HG03025 (cell line): ENCODE measurements around the gene PTRH1.

Source experiments
- ATAC-seq: cut with Tn5 transposase; IDR thresholded peaks from one replicate; pipeline ENCODE4 v1.9.1; 2021; ENCODE audit warnings: mild to moderate bottlenecking, moderate library complexity; ENCODE audit not compliant: unreplicated experiment, low FRiP score

The PTRH1 gene

DNA sequence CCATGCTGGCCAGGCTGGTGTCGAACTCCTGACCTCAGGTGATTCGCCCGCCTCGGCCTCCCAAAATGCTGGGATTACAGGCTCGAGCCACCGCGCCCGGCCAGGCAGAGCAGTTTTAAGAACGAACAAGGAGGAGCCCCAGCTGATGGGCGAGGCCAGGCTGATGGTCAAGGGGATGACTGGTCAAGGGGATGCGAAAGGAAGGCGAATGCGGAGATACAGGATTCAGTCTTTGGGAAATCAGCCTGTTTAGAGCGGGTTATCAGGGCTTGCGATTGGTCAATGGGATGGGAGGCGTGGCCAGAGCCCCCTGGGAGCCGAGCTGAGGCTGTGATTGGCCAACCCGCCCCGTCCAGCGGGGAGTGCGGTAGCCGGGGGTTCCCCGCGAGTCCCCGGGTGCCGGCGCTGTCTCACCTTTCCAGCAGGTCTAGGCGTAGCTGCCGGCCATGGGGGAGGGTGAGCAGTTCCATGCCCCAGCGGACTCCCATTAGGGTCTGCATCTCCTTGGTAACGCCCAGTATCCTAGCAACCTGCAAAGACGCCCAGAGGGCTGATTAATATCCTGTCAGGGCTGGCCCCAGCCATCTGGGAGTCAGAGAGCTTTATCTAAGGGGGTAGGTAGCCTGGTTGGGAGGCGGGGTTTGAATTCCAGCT, 27.1 kb upstream of the PTRH1 start:
- ATAC-seq = no peak

DNA sequence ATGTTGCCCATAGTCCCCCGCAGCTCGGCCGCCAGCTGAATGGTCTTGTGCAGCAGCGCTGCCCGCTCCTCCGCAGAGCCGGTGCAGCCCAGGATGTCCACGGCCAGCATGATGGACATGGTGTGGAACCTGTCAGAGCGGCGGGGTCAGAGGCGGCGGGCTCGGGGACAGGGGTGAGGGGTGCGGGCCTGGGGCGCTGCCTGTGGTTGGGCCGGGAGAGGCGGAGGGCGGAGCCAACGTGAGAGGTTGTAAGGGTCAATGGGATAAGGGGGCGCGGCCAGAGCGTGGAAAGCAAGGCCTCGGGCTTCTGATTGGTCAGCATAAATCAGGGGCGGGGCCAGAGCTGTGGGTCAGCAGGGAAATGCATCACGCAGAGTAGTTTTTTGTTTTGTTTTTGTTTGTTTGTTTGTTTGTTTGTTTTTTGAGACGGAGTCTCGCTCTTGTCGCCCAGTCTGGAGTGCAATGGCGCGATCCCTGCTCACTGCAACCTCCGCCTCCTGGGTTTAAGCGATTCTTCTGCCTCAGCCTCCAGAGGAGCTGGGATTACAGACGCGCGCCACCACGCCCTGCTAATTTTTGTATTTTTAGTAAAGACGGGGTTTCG, 26.5 kb upstream of the PTRH1 start:
- ATAC-seq = no peak

DNA sequence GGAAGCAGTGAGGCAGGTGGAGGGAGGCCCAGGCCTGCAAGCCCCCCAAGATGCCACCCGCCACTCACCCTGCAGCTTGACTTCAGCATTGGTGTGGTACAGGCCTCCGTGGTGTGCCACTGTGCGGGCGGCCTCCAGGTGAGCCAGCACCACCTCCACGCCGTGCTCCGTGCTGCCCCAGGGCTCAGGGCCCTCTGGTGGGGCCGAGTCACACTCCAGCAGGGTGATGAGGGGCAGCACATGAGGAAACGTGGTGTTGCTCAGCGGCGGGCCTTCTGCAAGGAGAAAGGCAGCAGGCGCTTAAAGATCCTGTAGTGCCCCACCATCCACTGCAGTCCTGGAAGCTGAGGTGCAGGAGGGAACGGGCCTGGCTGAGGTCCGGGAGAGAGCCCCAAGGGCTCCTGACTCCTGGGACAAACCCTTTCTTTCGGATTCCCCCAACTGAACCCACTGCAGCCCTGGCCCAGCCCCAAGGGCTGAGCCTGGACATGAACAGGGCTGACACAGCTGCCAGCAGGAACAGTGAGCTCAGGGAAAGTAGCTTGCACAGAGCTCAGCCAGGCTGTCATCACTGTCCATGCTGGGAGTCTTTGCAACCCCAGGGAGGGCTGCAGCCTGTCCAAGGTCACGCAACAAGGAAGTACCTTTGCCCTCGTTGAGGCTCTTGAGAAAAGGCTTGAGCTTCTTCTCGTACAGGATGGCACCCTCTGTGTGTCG, 24.3 kb upstream of the PTRH1 start:
- no peak for ATAC-seq

DNA sequence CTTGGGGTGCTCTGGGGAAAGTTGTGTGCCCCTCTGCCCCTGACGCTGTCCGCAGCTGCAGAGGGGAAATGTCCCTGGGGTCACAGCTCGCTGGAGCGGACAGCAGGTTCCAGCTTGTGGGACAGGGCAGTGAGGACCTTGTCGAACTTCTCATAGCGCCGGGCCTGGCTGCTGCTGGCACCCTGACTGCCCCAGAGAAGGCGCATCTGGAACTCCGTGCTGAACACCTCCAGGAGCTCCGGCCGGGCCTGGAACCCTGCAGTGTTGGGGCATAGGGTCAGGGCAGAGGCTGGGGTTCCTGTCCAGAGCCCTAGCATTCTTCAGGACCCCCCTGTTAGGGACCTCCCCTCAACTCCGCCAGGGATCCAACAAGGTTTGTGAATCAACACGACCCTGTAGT, 23.2 kb upstream of the PTRH1 start:
- ATAC-seq = no peak

DNA sequence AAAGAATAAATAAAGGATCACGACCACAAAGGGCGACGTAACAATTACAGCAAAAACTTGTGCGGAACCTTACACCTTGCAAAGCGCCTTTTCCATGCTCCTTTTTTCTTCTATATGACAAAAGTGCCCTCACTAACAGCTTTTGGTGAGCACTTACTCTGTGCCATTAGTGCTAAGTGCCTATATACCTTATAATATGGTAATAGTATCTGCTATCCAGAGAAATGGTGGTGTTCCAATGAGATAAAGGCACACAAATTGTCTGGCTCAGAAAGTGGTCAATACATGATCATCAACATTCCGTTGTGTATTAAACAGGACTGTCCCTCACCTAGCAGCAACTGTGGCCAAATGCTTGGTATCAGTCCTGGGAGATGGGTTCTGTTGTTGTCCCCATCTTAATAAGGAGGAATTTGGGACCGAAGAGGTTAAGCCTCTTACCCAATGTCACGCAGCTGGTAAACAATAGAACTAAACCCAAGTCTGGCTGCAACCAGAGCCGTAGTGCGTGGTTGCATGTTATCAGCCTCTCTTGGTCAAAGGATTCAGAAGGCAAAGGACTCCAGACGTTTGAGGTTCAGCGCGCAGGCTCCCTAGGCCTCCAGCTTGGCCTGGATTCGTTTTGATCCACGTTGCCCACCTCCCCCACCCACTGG, 20.2 kb upstream of the PTRH1 start:
- no peak for ATAC-seq

GRCh38 chr9:127734747-127735529, 19.5 kb upstream of the PTRH1 start, which contains the start of gene TOR2A:
Gene TOR2A (minus strand): TSS chr9:127735294. CDS start chr9:127735270, 24 bp downstream.
- peak; percentile 64 for ATAC-seq

DNA sequence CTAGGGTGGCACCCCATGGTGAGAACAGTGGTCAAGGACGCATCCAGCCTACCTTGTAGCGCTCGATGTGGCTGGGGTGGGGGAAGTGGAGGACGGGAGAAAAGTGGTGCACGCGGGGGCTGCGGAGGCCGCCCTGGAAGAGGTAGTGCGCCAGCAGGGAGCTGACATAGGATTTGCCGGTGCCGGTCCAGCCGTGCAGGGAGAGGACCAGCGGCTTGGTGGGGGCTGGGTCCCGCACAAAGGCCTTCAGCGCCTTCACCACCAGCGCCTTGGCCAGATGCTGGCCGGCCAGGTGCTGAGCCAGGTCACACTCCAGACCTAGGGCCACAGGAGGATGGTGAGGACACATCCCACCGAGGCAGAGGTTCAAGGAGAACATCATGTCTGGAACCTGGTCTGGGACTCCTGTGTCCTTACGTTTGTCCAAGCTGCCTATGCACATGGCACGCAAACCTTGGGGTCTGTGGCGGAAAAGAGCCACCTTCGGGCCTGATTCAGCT, 18.8 kb upstream of the PTRH1 start:
- ATAC-seq = no peak

- no peak for ATAC-seq
Measured at GRCh38 chr9:127733614-127734013, 18.2 kb upstream of the PTRH1 start.

- ATAC-seq = no peak
Measured at GRCh38 chr9:127732444-127732843, 17.0 kb upstream of the PTRH1 start.

- ATAC-seq = no peak
Measured at GRCh38 chr9:127731938-127732337, 16.5 kb upstream of the PTRH1 start.

GRCh38 chr9:127730799-127731410, 15.4 kb upstream of the PTRH1 start:
- ATAC-seq = no peak

DNA sequence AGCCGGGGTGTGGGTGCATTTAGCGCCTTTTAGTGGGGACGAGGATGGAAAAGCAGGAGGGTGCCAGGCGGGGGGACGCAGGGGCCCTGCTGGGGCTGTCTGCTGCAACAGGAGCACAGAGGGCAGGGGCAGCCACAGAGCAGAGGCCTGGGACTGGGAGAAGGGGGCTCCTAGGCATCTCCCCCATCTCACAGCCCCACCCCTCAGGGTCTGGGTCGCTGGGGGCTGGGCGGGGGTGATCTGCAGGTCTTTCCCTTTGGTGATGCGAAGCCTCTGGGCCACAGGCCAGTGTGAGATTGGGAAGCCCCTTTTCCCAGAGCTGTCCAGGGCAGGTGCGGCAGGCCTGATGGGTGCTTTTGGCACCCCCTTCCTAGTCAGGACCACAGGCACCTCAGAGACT, 14.8 kb upstream of the PTRH1 start:
- no peak for ATAC-seq

GRCh38 chr9:127729522-127730256, 14.2 kb upstream of the PTRH1 start:
- ATAC-seq = no peak

DNA sequence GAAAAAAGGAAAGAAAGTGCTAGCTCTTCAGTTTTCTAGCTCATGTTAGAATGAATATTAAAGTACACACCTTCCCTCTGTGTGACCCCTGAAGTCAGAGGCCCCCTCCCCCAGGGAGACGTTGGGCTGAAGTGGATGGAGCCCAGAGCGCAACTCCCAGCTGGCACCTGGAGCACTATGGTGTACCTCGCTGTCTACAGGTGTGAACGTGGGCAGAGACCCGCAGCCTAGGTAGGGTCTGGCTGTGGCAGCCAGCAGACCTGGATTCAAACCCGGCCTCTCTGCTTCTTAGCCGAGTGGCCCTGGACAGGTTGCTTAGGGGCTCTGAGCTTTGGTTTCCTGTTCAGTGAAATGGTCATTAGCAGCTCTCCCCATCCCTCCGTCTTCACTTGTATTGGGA, 13.3 kb upstream of the PTRH1 start:
- no peak for ATAC-seq

DNA sequence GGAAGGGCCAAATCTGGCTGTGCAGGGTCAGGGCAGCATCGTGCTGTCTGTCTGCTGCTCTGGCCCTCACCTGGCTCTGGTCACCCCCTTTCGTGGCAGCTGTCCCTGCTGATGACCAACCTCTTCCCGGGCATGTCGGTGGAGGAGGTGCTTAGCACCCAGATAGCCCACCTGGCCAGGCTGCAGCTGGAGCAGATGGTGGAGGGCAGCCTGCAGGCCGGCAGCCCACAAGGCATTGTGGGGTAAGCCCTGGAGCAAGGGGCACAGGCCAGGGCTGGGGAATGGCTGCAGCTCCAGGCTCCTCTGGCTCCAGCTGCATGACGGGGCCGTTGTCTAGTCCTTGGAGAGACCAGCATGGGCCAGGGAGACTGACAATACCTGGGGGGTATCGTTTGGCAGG, 11.4 kb upstream of the PTRH1 start:
- ATAC-seq = no peak

- no peak for ATAC-seq
Measured at GRCh38 chr9:127724012-127724411, 8.5 kb upstream of the PTRH1 start.

GRCh38 chr9:127723444-127723843, 8.0 kb upstream of the PTRH1 start:
- ATAC-seq = no peak

DNA sequence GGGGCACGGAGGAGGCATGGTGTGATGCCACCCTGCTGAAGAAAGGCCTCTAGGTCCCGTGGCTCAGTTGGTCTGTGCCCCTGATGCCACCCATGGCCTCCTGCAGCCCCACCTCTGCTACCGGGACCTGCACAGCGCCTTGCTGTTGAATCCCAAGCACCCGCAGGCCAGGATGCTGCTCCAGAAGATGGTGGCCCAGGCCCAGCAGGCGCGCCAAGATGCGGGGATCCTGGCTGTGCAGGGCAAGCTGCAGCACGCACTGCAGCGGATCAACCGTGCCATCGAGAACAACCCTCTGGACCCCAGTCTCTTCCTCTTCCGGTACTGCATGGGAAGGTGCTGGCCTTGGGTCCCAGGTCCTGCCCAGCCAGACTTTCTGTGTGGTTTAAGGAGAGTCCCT, 7.5 kb upstream of the PTRH1 start:
- no peak for ATAC-seq

DNA sequence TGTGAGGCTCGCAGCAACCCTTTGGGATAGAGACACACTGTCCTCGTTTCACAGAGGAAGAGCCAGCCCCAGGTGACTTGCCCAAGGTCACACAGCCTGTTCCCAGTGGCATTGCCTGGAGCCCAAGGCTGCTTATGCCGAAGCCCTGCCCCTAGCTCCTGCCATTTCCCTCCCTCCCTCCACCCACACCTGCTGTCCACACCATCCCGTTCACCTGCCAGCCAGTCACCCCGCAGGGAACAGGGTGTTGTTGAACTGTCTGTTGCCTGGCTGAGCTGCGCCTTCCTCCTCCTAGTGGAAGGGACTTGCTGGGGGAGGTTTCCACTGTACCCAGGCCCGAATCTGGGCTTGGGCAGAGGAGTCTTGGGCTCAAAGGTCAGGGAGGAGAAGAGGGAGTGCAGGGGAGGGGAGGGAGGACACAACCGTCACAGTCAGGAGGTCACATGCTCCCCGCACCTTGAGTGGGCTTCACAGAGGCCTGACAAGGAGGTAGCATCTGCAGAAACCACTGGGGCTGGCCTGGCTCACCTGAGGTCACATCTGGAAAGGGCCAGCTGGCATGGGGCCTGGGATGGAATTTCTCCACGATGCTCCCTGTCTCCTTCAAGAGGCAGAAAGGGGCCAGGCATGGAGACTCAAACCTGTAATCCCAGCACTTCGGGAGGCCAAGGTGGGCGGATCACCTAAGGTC, 6.7 kb upstream of the PTRH1 start:
- no peak for ATAC-seq
